Breast epithelium (tissue), 4 donors: ENCODE data around the gene SNPH. TPM values are rescaled to one million over a fixed set of nuclear protein-coding genes. Genes with fewer than 3 reads are reported as not detected.

Experiments
- DNase-seq, 2 donors: peaks; one replicate each; pipeline ENCODE4 v3.0.0-alpha.2; 2019; ENCODE audit warnings: low spot score in 2 of 2
- H3K27ac ChIP-seq, 2 donors: fragments of 200-600 bp; sonication (generic) in 1 of 2; one replicate each; pipeline ENCODE4 v1.5.1; 2016 to 2019; ENCODE audit warnings: mild to moderate bottlenecking in 1 of 2
- H3K27me3 ChIP-seq, 2 donors: fragments of 200-600 bp; sonication (generic) in 1 of 2; one replicate each; pipeline versions ENCODE4 v1.5.1 to v1.6.0; 2017 to 2019; ENCODE audit warnings: control low read depth in 1 of 2, mild to moderate bottlenecking in 1 of 2
- H3K36me3 ChIP-seq: fragments of 200-600 bp; one replicate; pipeline ENCODE4 v1.5.1; 2019
- H3K4me1 ChIP-seq, 2 donors: fragments of 200-600 bp; sonication (generic); one replicate each; pipeline ENCODE4 v1.5.1; 2016 to 2019; ENCODE audit warnings: control low read depth in 1 of 2
- H3K4me3 ChIP-seq, 3 donors: fragments of 200-600 bp; sonication (generic); 1 replicate in 2 of 3; 2 replicates in 1 of 3; pipeline ENCODE4 v1.5.1; 2016 to 2019; ENCODE audit warnings: mild to moderate bottlenecking in 3 of 3, moderate library complexity in 2 of 3
- H3K9me3 ChIP-seq, 2 donors: fragments of 200-600 bp; sonication (generic) in 1 of 2; one replicate each; pipeline ENCODE4 v1.5.1; 2016 to 2019; ENCODE audit warnings: control low read depth in 1 of 2
- POLR2A ChIP-seq: fragments of 450-650 bp; IDR thresholded peaks from one replicate; pipeline ENCODE4 v1.6.1; 2016; ENCODE audit warnings: antibody characterized with exemption, mild to moderate bottlenecking, moderate library complexity
- POLR2AphosphoS5 ChIP-seq, 3 donors: sonication (generic); formaldehyde crosslinking; IDR thresholded peaks; one replicate each; pipeline ENCODE4 v1.6.1; 2017; ENCODE audit warnings: antibody characterized with exemption in 3 of 3
- intact Hi-C: fragments of 100-400 bp; cut with DNase I; formaldehyde crosslinking; loops from one replicate; pipeline ENCODE4 v1.15.1; 2023; ENCODE audit warnings: low total_unique reads
- total RNA-seq, 3 donors: library from RNA; depleted of rRNA; stranded (reverse); fragments of >200 nt; gene quantifications; one replicate each; pipeline ENCODE4 v1.1.0, GENCODE V29; 2016
- TF ChIP-seq, protein P1 (sequence below), 3 donors: fragments of 450-650 bp; IDR thresholded peaks; one replicate each; pipeline ENCODE4 v1.5.1; 2016 to 2017; ENCODE audit warnings: antibody characterized with exemption in 3 of 3, mild to moderate bottlenecking in 3 of 3, moderate library complexity in 3 of 3

Gene SNPH
- total RNA-seq, 3 donors from 2014 or later = 2.3 to 4.0 (median 3.5) TPM

DNA sequence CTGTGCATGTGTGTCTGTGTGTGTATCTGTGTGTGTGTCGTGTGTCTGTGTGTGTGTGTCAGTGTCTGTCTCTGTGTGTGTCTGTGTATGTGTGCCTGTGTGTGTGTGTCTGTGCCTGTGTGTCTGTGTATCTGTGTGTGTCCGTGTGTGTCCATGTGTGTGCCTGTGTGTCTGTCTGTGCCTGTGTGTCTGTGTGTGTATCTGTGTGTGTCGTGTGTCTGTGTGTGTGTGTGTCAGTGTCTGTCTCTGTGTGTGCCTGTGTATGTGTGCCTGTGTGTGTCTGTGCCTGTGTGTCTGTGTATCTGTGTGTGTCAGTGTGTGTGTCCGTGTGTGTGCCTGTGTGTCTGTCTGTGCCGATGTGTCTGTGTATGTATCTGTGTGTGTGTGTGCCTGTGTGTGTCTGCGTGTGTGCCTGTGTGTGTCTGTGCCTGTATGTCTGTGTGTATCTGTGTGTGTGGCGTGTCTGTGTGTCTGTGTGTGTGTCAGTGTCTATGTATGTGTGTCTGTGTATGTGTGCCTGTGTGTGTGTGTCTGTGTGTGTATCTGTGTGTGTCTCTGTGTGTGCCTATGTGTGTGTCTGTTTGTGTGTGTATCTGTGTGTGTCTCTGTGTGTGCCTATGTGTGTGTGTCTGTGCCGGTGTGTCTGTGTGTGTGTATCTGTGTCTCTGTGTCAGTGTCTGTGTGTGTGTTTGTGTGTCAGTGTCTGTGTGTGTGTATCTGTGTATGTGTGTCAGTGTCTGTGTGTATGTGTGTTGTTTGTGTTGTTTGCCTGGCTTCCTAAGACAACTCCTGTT, 11.6 kb downstream of the SNPH start:
- Histone ChIP-seq H3K9me3 (no peaks in the 10 kb centered on the region), H3K27ac (no peak overlapping the region), H3K4me1 (no peaks in the 10 kb centered on the region), H3K4me3 (no peak overlapping the region), H3K36me3 (no peaks in the 10 kb centered on the region), H3K27me3 (no peaks in the 10 kb centered on the region)
- intact Hi-C loops = no loop called here
- TF ChIP-seq POLR2A (no peak), POLR2AphosphoS5 (IDR thresholded peaks at IDR 0.05) (no peak)
- TF ChIP-seq, protein P1, sequence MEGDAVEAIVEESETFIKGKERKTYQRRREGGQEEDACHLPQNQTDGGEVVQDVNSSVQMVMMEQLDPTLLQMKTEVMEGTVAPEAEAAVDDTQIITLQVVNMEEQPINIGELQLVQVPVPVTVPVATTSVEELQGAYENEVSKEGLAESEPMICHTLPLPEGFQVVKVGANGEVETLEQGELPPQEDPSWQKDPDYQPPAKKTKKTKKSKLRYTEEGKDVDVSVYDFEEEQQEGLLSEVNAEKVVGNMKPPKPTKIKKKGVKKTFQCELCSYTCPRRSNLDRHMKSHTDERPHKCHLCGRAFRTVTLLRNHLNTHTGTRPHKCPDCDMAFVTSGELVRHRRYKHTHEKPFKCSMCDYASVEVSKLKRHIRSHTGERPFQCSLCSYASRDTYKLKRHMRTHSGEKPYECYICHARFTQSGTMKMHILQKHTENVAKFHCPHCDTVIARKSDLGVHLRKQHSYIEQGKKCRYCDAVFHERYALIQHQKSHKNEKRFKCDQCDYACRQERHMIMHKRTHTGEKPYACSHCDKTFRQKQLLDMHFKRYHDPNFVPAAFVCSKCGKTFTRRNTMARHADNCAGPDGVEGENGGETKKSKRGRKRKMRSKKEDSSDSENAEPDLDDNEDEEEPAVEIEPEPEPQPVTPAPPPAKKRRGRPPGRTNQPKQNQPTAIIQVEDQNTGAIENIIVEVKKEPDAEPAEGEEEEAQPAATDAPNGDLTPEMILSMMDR (IDR thresholded peaks at IDR 0.05) = no peak
- no peak for DNase-seq

DNA sequence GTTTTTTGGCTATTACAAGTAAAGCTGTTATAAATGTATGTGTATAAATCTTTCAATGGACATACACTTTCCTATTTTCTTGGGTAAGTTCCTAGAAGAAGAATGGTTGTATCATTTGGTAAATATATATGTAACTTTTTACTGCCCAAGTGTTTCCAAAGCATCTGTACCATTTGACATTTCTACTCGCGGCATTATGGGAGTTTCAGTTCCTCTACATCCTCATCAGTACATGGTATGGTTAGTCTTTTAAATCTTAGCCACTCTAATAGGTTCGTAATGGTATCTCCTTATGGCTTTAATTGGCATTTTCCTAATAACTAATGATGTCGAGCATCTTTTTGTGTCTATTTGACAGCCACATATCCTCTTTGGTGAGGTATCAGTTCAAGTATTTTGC, 12.9 kb downstream of the SNPH start:
- Histone ChIP-seq H3K27ac (no peak overlapping the region), H3K36me3 (no peaks in the 10 kb centered on the region)
- intact Hi-C loops = no loop called here

DNA sequence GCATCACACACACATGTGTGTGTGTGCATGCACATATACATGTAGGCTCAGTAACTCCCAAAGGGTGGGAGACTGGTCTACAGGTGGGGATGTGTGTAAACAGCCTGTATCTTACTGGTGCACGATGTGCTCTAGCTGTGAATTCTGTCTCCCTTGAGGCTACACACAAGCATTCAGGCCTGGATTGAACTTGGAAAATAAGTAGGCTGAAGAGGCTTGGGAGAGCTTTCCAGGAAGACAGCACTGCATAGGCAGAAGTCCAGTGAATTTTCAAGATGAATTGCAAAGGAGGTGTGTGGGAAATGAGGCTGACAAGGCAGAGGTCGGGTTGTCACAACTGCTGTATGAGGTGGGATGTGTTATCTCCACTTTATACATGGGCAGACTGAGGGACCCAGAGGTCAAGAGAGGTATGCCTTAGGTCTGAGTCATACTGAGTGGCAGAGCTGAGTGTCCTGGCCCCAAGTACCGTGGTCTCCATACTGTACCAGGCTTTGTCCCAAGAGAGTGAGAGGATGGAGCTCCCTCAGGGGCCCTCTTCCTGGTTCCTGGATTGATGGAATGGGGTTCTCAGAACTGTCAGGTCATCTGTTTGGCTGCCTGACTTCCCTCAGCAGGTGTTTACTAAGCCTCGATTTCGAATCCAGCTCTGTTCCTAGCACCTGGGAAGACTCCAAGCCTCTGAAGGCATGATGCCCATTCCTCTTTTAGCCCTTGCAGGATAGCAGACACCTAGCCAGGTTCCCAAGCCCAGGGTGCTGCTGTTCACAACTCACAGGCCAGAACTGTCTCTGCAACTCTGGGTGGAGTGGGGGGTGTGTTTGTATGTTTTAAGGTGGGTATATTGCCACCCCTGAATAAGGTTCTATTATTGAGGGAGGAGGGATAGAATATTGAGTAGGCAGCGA, 14.4 kb downstream of the SNPH start:
- TF ChIP-seq, protein P1 (IDR thresholded peaks at IDR 0.05) = no peak
- TF ChIP-seq POLR2AphosphoS5 (IDR thresholded peaks at IDR 0.05) = no peak
- no peak for TF ChIP-seq POLR2A
- Histone ChIP-seq H3K27me3 (no peaks in the 10 kb centered on the region), H3K27ac (no peak overlapping the region), H3K4me3 (no peak overlapping the region), H3K4me1 (no peaks in the 10 kb centered on the region), H3K9me3 (no peaks in the 10 kb centered on the region), H3K36me3 (no peaks in the 10 kb centered on the region)
- peak in 1 of 2 donors; percentile 7 for DNase-seq
- intact Hi-C loops = no loop called here

More for the DNA sequence above, 12.9 kb downstream of the SNPH start:
- DNase-seq = no peak
- no peaks in the 10 kb centered on the region for H3K4me1 ChIP-seq
- no peaks in the 10 kb centered on the region for H3K9me3 ChIP-seq
- H3K27me3 ChIP-seq = no peaks in the 10 kb centered on the region
- H3K4me3 ChIP-seq = no peak overlapping the region
- no peak for TF ChIP-seq POLR2A
- no peak for TF ChIP-seq POLR2AphosphoS5 (IDR thresholded peaks at IDR 0.05)
- TF ChIP-seq, protein P1 (IDR thresholded peaks at IDR 0.05) = no peak

DNA sequence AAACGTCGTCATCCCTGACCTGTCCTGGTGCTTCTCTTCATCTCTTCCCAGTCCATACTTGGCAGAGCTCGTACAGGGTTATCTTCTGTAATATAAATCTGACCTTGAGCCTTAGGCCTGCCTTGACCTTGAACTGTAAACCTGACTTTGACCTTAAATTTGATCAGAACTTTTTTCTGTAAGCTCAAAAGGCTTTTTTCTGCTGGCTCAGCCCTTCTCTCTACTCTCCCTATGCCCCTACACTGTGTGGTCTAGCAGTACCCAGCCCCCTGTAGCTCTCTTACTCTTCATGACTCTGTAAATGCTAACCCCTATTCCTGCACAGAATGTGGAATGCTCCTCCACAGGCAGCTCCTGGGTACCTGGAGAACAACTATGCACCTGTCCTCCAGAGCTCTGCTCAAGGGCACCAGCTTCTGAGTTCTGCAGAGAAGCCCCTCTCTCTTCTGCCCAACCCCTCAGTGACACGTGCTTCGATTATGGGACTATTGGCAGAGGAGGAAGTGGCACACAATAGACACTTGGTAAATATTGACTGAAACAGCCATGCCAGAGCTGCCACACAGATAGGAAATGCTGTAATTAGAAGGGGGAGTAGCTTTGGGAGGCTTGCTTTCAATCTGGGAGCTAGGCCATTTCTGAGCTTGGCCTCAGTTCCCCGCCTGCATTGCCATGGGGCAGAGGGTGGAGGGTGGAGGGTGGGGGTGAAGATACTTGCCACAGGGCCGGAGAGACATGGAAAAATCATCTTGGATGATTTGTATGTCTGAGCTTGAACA, 15.4 kb downstream of the SNPH start:
- Histone ChIP-seq H3K4me1 (no peaks in the 10 kb centered on the region), H3K36me3 (no peaks in the 10 kb centered on the region), H3K9me3 (no peaks in the 10 kb centered on the region), H3K27me3 (no peaks in the 10 kb centered on the region), H3K4me3 (no peak overlapping the region), H3K27ac (no peak overlapping the region)
- TF ChIP-seq POLR2AphosphoS5 (IDR thresholded peaks at IDR 0.05) = no peak
- TF ChIP-seq, protein P1 (IDR thresholded peaks at IDR 0.05) = no peak
- no peak for TF ChIP-seq POLR2A
- peak in 1 of 2 donors; percentile 2 for DNase-seq
- intact Hi-C loops = no loop called here
